Activated CD4-positive, alpha-beta memory T cell treated with anti-CD3 and anti-CD28 coated beads, Interleukin-2, amount 10 ng/mL, durations not matched to agents 7 days and 5 days (primary cell): ENCODE results near the gene SLC11A1. TPM values are rescaled to one million over a fixed set of nuclear protein-coding genes. Genes with fewer than 3 reads are reported as not detected.

Experiments used
- CTCF ChIA-PET: fragments of 350-600 bp; sonication (Branson Sonifier 250); formaldehyde crosslinking; loops from one replicate; lab custom pipeline; 2021; ENCODE audit warnings: antibody characterized with exemption, inconsistent platforms; lab: Charles Lee
- POLR2A ChIA-PET: fragments of 350-600 bp; sonication (Branson Sonifier 250); formaldehyde crosslinking; loops from one replicate; lab custom pipeline; 2021; ENCODE audit warnings: antibody characterized with exemption; lab: Charles Lee
- DNase-seq: peaks from one replicate; pipeline ENCODE4 v3.0.0-alpha.2; 2020
- H3K27ac Mint-ChIP-seq: one replicate; pipeline ENCODE4 v1.8.0; 2021; ENCODE audit warnings: mild to moderate bottlenecking, mixed read lengths
- H3K27me3 Mint-ChIP-seq: one replicate; pipeline ENCODE4 v1.8.0; 2021; ENCODE audit warnings: mixed read lengths
- H3K36me3 Mint-ChIP-seq: one replicate; pipeline ENCODE4 v1.8.0; 2021; ENCODE audit warnings: low read depth, mixed read lengths
- H3K4me1 Mint-ChIP-seq: one replicate; pipeline ENCODE4 v1.8.0; 2021; ENCODE audit warnings: mixed read lengths
- H3K4me3 Mint-ChIP-seq: one replicate; pipeline ENCODE4 v1.8.0; 2021; ENCODE audit warnings: mild to moderate bottlenecking, mixed read lengths
- H3K9me3 Mint-ChIP-seq: one replicate; pipeline ENCODE4 v1.8.0; 2021; ENCODE audit warnings: mixed read lengths
- total RNA-seq, 2 experiments: library from RNA; stranded (reverse); gene quantifications; one replicate each; pipeline ENCODE4 v1.2.3, GENCODE V29; 2021

The SLC11A1 gene
- total RNA-seq, 2 experiments from 2014 or later, result 0.13 to 0.25 TPM

GRCh38 chr2:218419630-218420216 is 37.6 kb downstream of the SLC11A1 start:
- ChIA-PET CTCF (interaction anchor here (0.6 kb wide), 1 partner anchor 126 kb away, joined by 5 read pairs; no protein-coding TSS in a partner anchor), POLR2A (interaction anchor here (1.3 kb wide), 1 partner anchor 11 kb away, joined by 4 read pairs; no protein-coding TSS in a partner anchor)
- Mint-ChIP-seq H3K36me3 (no peaks in the 10 kb centered on the region), H3K4me3 (no peak overlapping the region), H3K4me1 (no peaks in the 10 kb centered on the region), H3K9me3 (no peaks in the 10 kb centered on the region), H3K27ac (no peak overlapping the region), H3K27me3 (no peaks in the 10 kb centered on the region)
- DNase-seq, result no peak

- ChIA-PET CTCF (interaction anchor here (0.7 to 1.8 kb wide), 2 partner anchors 45 to 1953 kb away, joined by 3 to 4 read pairs; no protein-coding TSS in a partner anchor), POLR2A (no interaction called here)
- H3K36me3 Mint-ChIP-seq, result no peaks in the 10 kb centered on the region
- no peak overlapping the region for H3K4me3 Mint-ChIP-seq
- H3K9me3 Mint-ChIP-seq, result no peaks in the 10 kb centered on the region
- H3K4me1 Mint-ChIP-seq, result no peaks in the 10 kb centered on the region
- DNase-seq, result no peak
- no peak overlapping the region for H3K27ac Mint-ChIP-seq
- H3K27me3 Mint-ChIP-seq, result no peaks in the 10 kb centered on the region
Measured at GRCh38 chr2:218421027-218421426, 39.0 kb downstream of the SLC11A1 start.

- H3K36me3 Mint-ChIP-seq, result no peaks in the 10 kb centered on the region
- H3K27me3 Mint-ChIP-seq, result no peaks in the 10 kb centered on the region
- no peak overlapping the region for H3K27ac Mint-ChIP-seq
- POLR2A ChIA-PET, result no interaction called here
- no peaks in the 10 kb centered on the region for H3K9me3 Mint-ChIP-seq
- H3K4me3 Mint-ChIP-seq, result no peak overlapping the region
- no peak for DNase-seq
- CTCF ChIA-PET, result no interaction called here
- no peaks in the 10 kb centered on the region for H3K4me1 Mint-ChIP-seq
Measured at GRCh38 chr2:218422403-218423086, 40.5 kb downstream of the SLC11A1 start.

- ChIA-PET POLR2A (no interaction called here), CTCF (no interaction called here)
- Mint-ChIP-seq H3K9me3 (no peaks in the 10 kb centered on the region), H3K27ac (no peak overlapping the region), H3K36me3 (no peaks in the 10 kb centered on the region), H3K4me1 (no peaks in the 10 kb centered on the region), H3K4me3 (no peak overlapping the region), H3K27me3 (no peaks in the 10 kb centered on the region)
- DNase-seq, result no peak
Measured at GRCh38 chr2:218423584-218423983, 41.5 kb downstream of the SLC11A1 start.

GRCh38 chr2:218425531-218425930 is 43.5 kb downstream of the SLC11A1 start:
- Mint-ChIP-seq H3K9me3 (no peaks in the 10 kb centered on the region), H3K27ac (no peak overlapping the region), H3K36me3 (no peaks in the 10 kb centered on the region), H3K4me3 (no peak overlapping the region), H3K27me3 (no peaks in the 10 kb centered on the region), H3K4me1 (peaks cover 9% of the 10 kb centered on the region)
- CTCF ChIA-PET, result interaction anchor here (1.0 kb wide), 1 partner anchor 123 kb away, joined by 3 read pairs; no protein-coding TSS in a partner anchor
- DNase-seq, result no peak
- POLR2A ChIA-PET, result interaction anchor here (1.0 to 1.4 kb wide), 2 partner anchors 19 to 169 kb away, joined by 3 to 4 read pairs; no protein-coding TSS in a partner anchor

- Mint-ChIP-seq H3K9me3 (no peaks in the 10 kb centered on the region), H3K27me3 (peaks cover 5% of the 10 kb centered on the region), H3K27ac (no peak overlapping the region), H3K4me3 (no peak overlapping the region), H3K36me3 (no peaks in the 10 kb centered on the region), H3K4me1 (peaks cover 13% of the 10 kb centered on the region)
- no peak for DNase-seq
- POLR2A ChIA-PET, result no interaction called here
- CTCF ChIA-PET, result no interaction called here
Measured at GRCh38 chr2:218427741-218428140, 45.7 kb downstream of the SLC11A1 start.

GRCh38 chr2:218428846-218429558 is 46.9 kb downstream of the SLC11A1 start:
- DNase-seq, result no peak
- ChIA-PET CTCF (no interaction called here), POLR2A (no interaction called here)
- Mint-ChIP-seq H3K27ac (no peak overlapping the region), H3K27me3 (peaks cover 5% of the 10 kb centered on the region), H3K36me3 (no peaks in the 10 kb centered on the region), H3K9me3 (no peaks in the 10 kb centered on the region), H3K4me3 (no peak overlapping the region), H3K4me1 (peaks cover 13% of the 10 kb centered on the region)

- Mint-ChIP-seq H3K36me3 (no peaks in the 10 kb centered on the region), H3K4me3 (no peak overlapping the region), H3K9me3 (no peaks in the 10 kb centered on the region), H3K27me3 (peaks cover 5% of the 10 kb centered on the region), H3K4me1 (peaks cover 13% of the 10 kb centered on the region), H3K27ac (no peak overlapping the region)
- no peak for DNase-seq
- ChIA-PET POLR2A (no interaction called here), CTCF (no interaction called here)
Measured at GRCh38 chr2:218429911-218430692, 48.0 kb downstream of the SLC11A1 start.

GRCh38 chr2:218430721-218431120 is 48.6 kb downstream of the SLC11A1 start:
- POLR2A ChIA-PET, result interaction anchor here (1.6 kb wide), 1 partner anchor 24 kb away, joined by 5 read pairs; no protein-coding TSS in a partner anchor
- CTCF ChIA-PET, result interaction anchor here (0.6 to 1.0 kb wide), 2 partner anchors 23 to 164 kb away, joined by 3 read pairs; no protein-coding TSS in a partner anchor
- peaks cover 5% of the 10 kb centered on the region for H3K27me3 Mint-ChIP-seq
- H3K27ac Mint-ChIP-seq, result no peak overlapping the region
- H3K4me1 Mint-ChIP-seq, result peaks cover 13% of the 10 kb centered on the region
- no peaks in the 10 kb centered on the region for H3K9me3 Mint-ChIP-seq
- DNase-seq, result no peak
- no peak overlapping the region for H3K4me3 Mint-ChIP-seq
- H3K36me3 Mint-ChIP-seq, result no peaks in the 10 kb centered on the region

- no peaks in the 10 kb centered on the region for H3K36me3 Mint-ChIP-seq
- no peak overlapping the region for H3K27ac Mint-ChIP-seq
- H3K27me3 Mint-ChIP-seq, result peaks cover 5% of the 10 kb centered on the region
Measured at GRCh38 chr2:218431878-218432277, 49.8 kb downstream of the SLC11A1 start.

GRCh38 chr2:218432676-218433365 is 50.7 kb downstream of the SLC11A1 start:
- peaks cover 13% of the 10 kb centered on the region for H3K4me1 Mint-ChIP-seq
- CTCF ChIA-PET, result no interaction called here
- POLR2A ChIA-PET, result interaction anchor here (1.6 kb wide), 1 partner anchor 26 kb away, joined by 5 read pairs; no protein-coding TSS in a partner anchor
- H3K9me3 Mint-ChIP-seq, result no peaks in the 10 kb centered on the region
- H3K27ac Mint-ChIP-seq, result no peak overlapping the region
- H3K27me3 Mint-ChIP-seq, result peaks cover 5% of the 10 kb centered on the region
- no peak for DNase-seq
- no peaks in the 10 kb centered on the region for H3K36me3 Mint-ChIP-seq
- H3K4me3 Mint-ChIP-seq, result no peak overlapping the region

More at GRCh38 chr2:218431878-218432277, 49.8 kb downstream of the SLC11A1 start:
- DNase-seq, result no peak
- ChIA-PET CTCF (interaction anchor here (0.7 to 1.0 kb wide), 2 partner anchors 10 to 163 kb away, joined by 3 to 4 read pairs; no protein-coding TSS in a partner anchor), POLR2A (interaction anchor here (1.6 kb wide), 1 partner anchor 25 kb away, joined by 5 read pairs; no protein-coding TSS in a partner anchor)
- Mint-ChIP-seq H3K4me1 (peaks cover 13% of the 10 kb centered on the region), H3K4me3 (no peak overlapping the region), H3K9me3 (no peaks in the 10 kb centered on the region)

GRCh38 chr2:218434456-218434855 is 52.4 kb downstream of the SLC11A1 start:
- Mint-ChIP-seq H3K27ac (no peak overlapping the region), H3K4me1 (peaks cover 13% of the 10 kb centered on the region), H3K36me3 (no peaks in the 10 kb centered on the region), H3K9me3 (no peaks in the 10 kb centered on the region), H3K27me3 (peaks cover 5% of the 10 kb centered on the region), H3K4me3 (no peak overlapping the region)
- ChIA-PET POLR2A (no interaction called here), CTCF (interaction anchor here (0.7 kb wide), 1 partner anchor 19 kb away, joined by 3 read pairs; no protein-coding TSS in a partner anchor)
- DNase-seq, result no peak
